BLaER1 treated with 17β-estradiol and CSF1 and Interleukin-3, amounts not matched to agents 10 nM and 100 nM (cell line): ENCODE measurements around the gene BPIFB3.

Source experiments
- H3K27ac ChIP-seq, 11 experiments: shearing (Covaris generic); formaldehyde crosslinking; 2 replicates each; pipeline ENCODE4 v1.8.1; 2022
- H3K27me3 ChIP-seq, 11 experiments: shearing (Covaris generic); formaldehyde crosslinking; 2 replicates each; pipeline ENCODE4 v1.8.1; 2022
- H3K36me3 ChIP-seq, 11 experiments: shearing (Covaris generic); formaldehyde crosslinking; 2 replicates each; pipeline ENCODE4 v1.8.1; 2022
- H3K4me1 ChIP-seq, 10 experiments: shearing (Covaris generic); formaldehyde crosslinking; 2 replicates each; pipeline ENCODE4 v1.8.1; 2022
- H3K4me2 ChIP-seq, 11 experiments: shearing (Covaris generic); formaldehyde crosslinking; 2 replicates each; pipeline ENCODE4 v1.8.1; 2022
- H3K4me3 ChIP-seq, 10 experiments: shearing (Covaris generic); formaldehyde crosslinking; 2 replicates each; pipeline ENCODE4 v1.8.1; 2022
- H3K9ac ChIP-seq, 11 experiments: shearing (Covaris generic); formaldehyde crosslinking; 2 replicates each; pipeline ENCODE4 v1.8.1; 2022
- H3K9me3 ChIP-seq, 11 experiments: shearing (Covaris generic); formaldehyde crosslinking; replicated peaks in 1 of 11; 2 replicates each; pipeline ENCODE4 v1.8.1; 2022
- H4K20me1 ChIP-seq, 11 experiments: shearing (Covaris generic); formaldehyde crosslinking; 2 replicates each; pipeline ENCODE4 v1.8.1; 2022
- Cebpa-rat ChIP-seq, 11 experiments: shearing (Covaris generic); IDR thresholded peaks; 2 replicates each; pipeline ENCODE4 v1.8.1; 2022

Gene BPIFB3

GRCh38 chr20:33054381-33054780 is 678 bp downstream of the BPIFB3 start:
- Histone ChIP-seq H4K20me1 (no peaks in the 10 kb centered on the region; a peak in 1 of 22 replicates), H3K27me3 (no peaks in the 10 kb centered on the region)
- no peak for TF ChIP-seq Cebpa-rat (IDR thresholded peaks at IDR 0.05)

GRCh38 chr20:33054791-33055190 is 1.1 kb downstream of the BPIFB3 start:
- no peaks in the 10 kb centered on the region for H3K36me3 ChIP-seq
- H3K27ac ChIP-seq: no peak overlapping the region
- H3K27me3 ChIP-seq: no peaks in the 10 kb centered on the region
- H3K4me3 ChIP-seq: no peak overlapping the region
- TF ChIP-seq Cebpa-rat (IDR thresholded peaks at IDR 0.05): no peak
- peak overlapping the region in 1 of 11 experiments; percentile 16; a peak in 1 of 22 replicates for H3K9ac ChIP-seq
- no peaks in the 10 kb centered on the region; a peak in 1 of 22 replicates for H4K20me1 ChIP-seq
- H3K4me2 ChIP-seq: peak overlapping the region in 6 of 11 experiments; percentile 24 to 58 (median 42); a peak in 11 of 22 replicates
- H3K4me1 ChIP-seq: peaks cover 0 to 23% (median 15%) of the 10 kb centered on the region in 10 experiments; a peak in 14 of 20 replicates
- H3K9me3 ChIP-seq: no peaks in the 10 kb centered on the region

More at GRCh38 chr20:33054381-33054780, 678 bp downstream of the BPIFB3 start:
- no peaks in the 10 kb centered on the region for H3K36me3 ChIP-seq
- no peaks in the 10 kb centered on the region for H3K9me3 ChIP-seq
- peak overlapping the region in 1 of 11 experiments; percentile 58; a peak in 2 of 22 replicates for H3K4me2 ChIP-seq
- 0 out of 22 replicates have a peak overlapping the region, but pooled peaks of 1 of the 11 experiments have one; percentile 16 for H3K9ac ChIP-seq
- H3K4me1 ChIP-seq: peaks cover 0 to 23% (median 15%) of the 10 kb centered on the region in 10 experiments; a peak in 14 of 20 replicates
- no peak overlapping the region for H3K4me3 ChIP-seq
- H3K27ac ChIP-seq: no peak overlapping the region

GRCh38 chr20:33059136-33059535 is 5.4 kb downstream of the BPIFB3 start:
- no peak overlapping the region for H3K9ac ChIP-seq
- H3K4me3 ChIP-seq: no peak overlapping the region
- H3K4me1 ChIP-seq: peaks cover 0 to 45% (median 36%) of the 10 kb centered on the region in 10 experiments; a peak in 16 of 20 replicates
- H3K27me3 ChIP-seq: no peaks in the 10 kb centered on the region
- no peaks in the 10 kb centered on the region; a peak in 1 of 22 replicates for H4K20me1 ChIP-seq
- no peak overlapping the region for H3K4me2 ChIP-seq
- no peaks in the 10 kb centered on the region for H3K9me3 ChIP-seq
- no peaks in the 10 kb centered on the region for H3K36me3 ChIP-seq
- H3K27ac ChIP-seq: no peak overlapping the region
- no peak for TF ChIP-seq Cebpa-rat (IDR thresholded peaks at IDR 0.05)

- Histone ChIP-seq H3K4me1 (peaks cover 0 to 48% (median 34%) of the 10 kb centered on the region in 10 experiments; a peak in 16 of 20 replicates), H3K9ac (no peak overlapping the region), H3K9me3 (no peaks in the 10 kb centered on the region), H3K4me2 (no peak overlapping the region), H3K36me3 (no peaks in the 10 kb centered on the region), H3K4me3 (no peak overlapping the region), H3K27ac (no peak overlapping the region), H4K20me1 (no peaks in the 10 kb centered on the region; a peak in 1 of 22 replicates), H3K27me3 (no peaks in the 10 kb centered on the region)
- TF ChIP-seq Cebpa-rat (IDR thresholded peaks at IDR 0.05): no peak
Observed at GRCh38 chr20:33059741-33060390, 6.2 kb downstream of the BPIFB3 start.

- Histone ChIP-seq H3K9ac (no peak overlapping the region; a peak in 1 of 22 replicates), H3K4me3 (no peak overlapping the region), H3K27ac (peak overlapping the region in 4 of 11 experiments; percentile 14 to 42 (median 23); a peak in 4 of 22 replicates), H3K4me2 (peak overlapping the region in 10 of 11 experiments; percentile 31 to 72 (median 62); a peak in 19 of 22 replicates), H4K20me1 (no peaks in the 10 kb centered on the region), H3K4me1 (peaks cover 0 to 45% (median 30%) of the 10 kb centered on the region in 10 experiments; a peak in 16 of 20 replicates), H3K36me3 (no peaks in the 10 kb centered on the region), H3K27me3 (no peaks in the 10 kb centered on the region), H3K9me3 (no peaks in the 10 kb centered on the region)
- TF ChIP-seq Cebpa-rat (IDR thresholded peaks at IDR 0.05): no peak
Observed at GRCh38 chr20:33061658-33062028, 7.9 kb downstream of the BPIFB3 start.

GRCh38 chr20:33062105-33062824 is 8.6 kb downstream of the BPIFB3 start:
- TF ChIP-seq Cebpa-rat (IDR thresholded peaks at IDR 0.05): no peak
- no peaks in the 10 kb centered on the region for H3K27me3 ChIP-seq
- peak overlapping the region in 4 of 11 experiments; percentile 14 to 42 (median 23); a peak in 3 of 22 replicates for H3K27ac ChIP-seq
- H3K9ac ChIP-seq: no peak overlapping the region
- peaks cover 0 to 45% (median 31%) of the 10 kb centered on the region in 10 experiments; a peak in 16 of 20 replicates for H3K4me1 ChIP-seq
- no peaks in the 10 kb centered on the region for H3K9me3 ChIP-seq
- no peaks in the 10 kb centered on the region for H3K36me3 ChIP-seq
- no peak overlapping the region for H3K4me3 ChIP-seq
- peak overlapping the region in 8 of 11 experiments; percentile 11 to 72 (median 58); a peak in 10 of 22 replicates for H3K4me2 ChIP-seq
- no peaks in the 10 kb centered on the region for H4K20me1 ChIP-seq

- TF ChIP-seq Cebpa-rat (IDR thresholded peaks at IDR 0.05): no peak
- H3K27me3 ChIP-seq: no peaks in the 10 kb centered on the region
Observed at GRCh38 chr20:33062825-33063149, 9.1 kb downstream of the BPIFB3 start.

GRCh38 chr20:33063271-33063670 is 9.6 kb downstream of the BPIFB3 start:
- Histone ChIP-seq H3K9me3 (no peaks in the 10 kb centered on the region), H3K4me2 (no peak overlapping the region), H4K20me1 (no peaks in the 10 kb centered on the region), H3K36me3 (no peaks in the 10 kb centered on the region), H3K9ac (no peak overlapping the region), H3K27ac (no peak overlapping the region), H3K4me1 (peaks cover 0 to 45% (median 38%) of the 10 kb centered on the region in 10 experiments; a peak in 16 of 20 replicates), H3K4me3 (no peak overlapping the region), H3K27me3 (no peaks in the 10 kb centered on the region)
- no peak for TF ChIP-seq Cebpa-rat (IDR thresholded peaks at IDR 0.05)

More at GRCh38 chr20:33062825-33063149, 9.1 kb downstream of the BPIFB3 start:
- H3K27ac ChIP-seq: no peak overlapping the region
- peaks cover 0 to 45% (median 34%) of the 10 kb centered on the region in 10 experiments; a peak in 16 of 20 replicates for H3K4me1 ChIP-seq
- H3K36me3 ChIP-seq: no peaks in the 10 kb centered on the region
- H4K20me1 ChIP-seq: no peaks in the 10 kb centered on the region
- no peaks in the 10 kb centered on the region for H3K9me3 ChIP-seq
- H3K9ac ChIP-seq: no peak overlapping the region
- H3K4me2 ChIP-seq: peak overlapping the region in 1 of 11 experiments; percentile 11; a peak in 2 of 22 replicates
- no peak overlapping the region for H3K4me3 ChIP-seq
